KOPT-K1 (cell line): ENCODE data around the gene FBXO41.
A peak's percentile ranks its signal among the peaks of the same experiment; 100 is the strongest.
"Not testable (repeated sequence)": the region's sequence is repeated elsewhere in the genome, so short reads cannot be mapped to it uniquely, and the experiment has no call there.

ENCODE experiments used
- H3K27ac ChIP-seq: fragments of 200-600 bp; sonication (generic); 2 replicates; pipeline ENCODE4 v1.5.1; 2016; ENCODE audit warnings: antibody characterized with exemption, mild to moderate bottlenecking, low read depth, low read length; ENCODE audit not compliant: poor library complexity, severe bottlenecking
- H3K36me3 ChIP-seq: fragments of 200-600 bp; sonication (generic); 2 replicates; pipeline ENCODE4 v1.5.1; 2017; ENCODE audit warnings: antibody characterized with exemption, mild to moderate bottlenecking, low read length, moderate library complexity; ENCODE audit not compliant: insufficient read depth
- H3K9me3 ChIP-seq: fragments of 200-600 bp; sonication (generic); 2 replicates; pipeline ENCODE4 v1.5.1; 2017; ENCODE audit warnings: antibody characterized with exemption, low read length, mild to moderate bottlenecking; ENCODE audit not compliant: insufficient read depth, poor library complexity, severe bottlenecking

The FBXO41 gene

GRCh38 chr2:73269686-73270465 is 14.4 kb downstream of the FBXO41 start:
- peak overlapping the region; percentile 60 for H3K27ac ChIP-seq
- H3K9me3 ChIP-seq, result no peaks in the 10 kb centered on the region
- H3K36me3 ChIP-seq, result peaks cover 47% of the 10 kb centered on the region

DNA sequence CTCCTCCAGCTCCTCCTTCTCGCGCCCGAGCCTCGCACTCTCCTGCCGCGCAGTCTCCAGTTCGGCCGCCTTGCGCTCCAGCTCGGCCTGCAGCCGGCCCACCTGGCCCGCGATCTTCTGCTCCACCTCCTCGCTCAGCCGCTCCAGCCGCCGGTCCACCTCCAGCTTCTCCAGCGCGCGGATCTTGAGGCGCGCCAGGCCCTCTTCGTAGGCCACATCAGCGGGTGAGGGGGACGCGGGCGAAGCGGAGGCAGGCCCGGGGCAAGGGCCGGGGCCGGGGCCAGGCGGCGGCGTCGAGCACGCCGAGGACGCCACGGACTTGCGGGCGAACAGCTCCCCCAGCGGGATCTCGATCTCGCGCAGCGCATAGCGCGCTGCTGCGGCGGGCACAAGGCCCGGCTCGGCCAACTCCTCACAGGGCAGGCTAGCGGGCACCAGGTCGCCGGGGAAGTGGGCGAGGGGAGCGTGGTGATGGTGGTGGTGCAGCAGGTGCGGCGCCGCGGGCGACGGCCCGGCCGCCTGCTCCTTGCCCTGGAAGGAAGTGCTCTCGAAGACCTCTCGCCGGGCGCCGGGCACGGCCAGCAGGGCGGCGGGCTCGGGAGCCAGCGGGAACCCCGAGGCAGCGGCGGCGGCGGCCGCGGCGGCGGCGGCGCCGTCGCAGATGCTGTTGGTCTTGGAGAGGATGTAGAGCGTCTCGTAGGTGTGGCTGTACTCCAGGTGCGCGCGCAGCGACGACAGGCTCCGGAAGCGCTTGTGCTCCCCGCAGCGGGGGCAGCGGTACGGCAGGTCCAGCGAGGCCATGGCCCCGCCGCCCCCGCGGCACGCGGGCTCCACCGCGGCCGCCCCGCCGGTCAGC is 15.2 kb downstream of the FBXO41 start:
- H3K9me3 ChIP-seq, result no peaks in the 10 kb centered on the region
- H3K27ac ChIP-seq, result peak overlapping the region; percentile 60
- peaks cover 54% of the 10 kb centered on the region for H3K36me3 ChIP-seq

- peaks cover 56% of the 10 kb centered on the region for H3K36me3 ChIP-seq
- no peaks in the 10 kb centered on the region for H3K9me3 ChIP-seq
- H3K27ac ChIP-seq, result no peak overlapping the region
These were observed 15.9 kb downstream of the FBXO41 start for GRCh38 chr2:73268366-73268829.

DNA sequence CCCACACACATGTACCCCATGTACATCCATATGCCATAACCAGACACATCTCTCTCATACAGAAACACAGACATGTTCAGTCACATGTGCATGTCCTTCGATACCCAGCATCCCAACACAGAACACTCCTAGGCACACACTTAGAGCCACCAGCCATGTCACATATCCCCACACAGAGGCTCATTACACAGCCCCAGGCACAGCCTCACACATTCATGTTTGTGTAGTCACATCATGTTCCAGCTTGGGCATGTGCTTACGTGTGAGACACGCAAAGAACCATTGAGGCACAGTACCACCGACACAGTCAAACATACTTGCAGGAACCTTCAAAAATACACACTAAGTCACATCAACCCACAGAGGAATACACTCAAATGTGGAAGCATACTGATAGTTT is 17.3 kb downstream of the FBXO41 start:
- Histone ChIP-seq H3K36me3 (peaks cover 68% of the 10 kb centered on the region), H3K9me3 (no peaks in the 10 kb centered on the region), H3K27ac (no peak overlapping the region)

DNA sequence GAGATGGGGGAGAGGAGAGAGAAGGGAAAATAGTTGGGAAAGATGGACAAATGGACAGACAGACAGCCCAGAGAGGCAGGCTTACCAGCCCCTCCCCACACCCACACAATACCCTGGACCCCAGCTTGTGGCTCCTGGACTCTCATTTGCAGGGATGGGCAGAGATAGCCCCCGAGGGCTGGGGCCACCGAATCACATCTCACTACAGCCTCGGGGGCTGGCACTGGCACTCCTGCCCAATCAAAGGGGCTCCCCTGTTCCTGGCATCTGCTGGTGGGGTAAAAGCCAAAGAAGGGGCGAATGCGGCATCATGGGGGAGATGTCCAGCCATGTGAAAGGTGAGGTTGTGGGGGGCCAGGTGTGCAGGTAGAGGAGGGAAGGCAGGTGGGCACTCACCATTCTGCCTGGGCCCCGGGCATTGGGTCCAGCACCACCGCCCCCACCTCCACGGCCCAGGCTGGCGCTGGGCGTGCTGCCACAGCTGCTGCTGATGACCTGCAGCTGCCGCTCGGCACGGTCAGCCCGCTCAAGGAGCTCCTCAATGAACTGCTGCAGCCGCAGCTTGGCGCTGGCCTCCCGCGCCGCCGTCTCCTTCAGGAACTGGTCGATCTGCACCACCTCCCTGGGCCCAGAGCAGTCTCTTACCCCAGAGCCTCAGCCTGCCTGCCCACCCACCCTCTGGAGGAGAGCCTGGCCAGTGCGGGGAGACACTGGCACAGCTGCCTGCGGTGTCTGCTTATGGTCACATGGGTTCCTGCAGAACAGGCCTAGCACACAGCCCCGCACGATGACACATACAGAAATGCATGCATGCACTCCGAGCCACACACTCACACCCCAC is 18.0 kb downstream of the FBXO41 start:
- H3K36me3 ChIP-seq, result peaks cover 73% of the 10 kb centered on the region
- H3K27ac ChIP-seq, result no peak overlapping the region
- H3K9me3 ChIP-seq, result no peaks in the 10 kb centered on the region

- Histone ChIP-seq H3K9me3 (no peaks in the 10 kb centered on the region), H3K27ac (no peak overlapping the region), H3K36me3 (peaks cover 80% of the 10 kb centered on the region)
These were observed 18.8 kb downstream of the FBXO41 start for GRCh38 chr2:73265298-73266060.

DNA sequence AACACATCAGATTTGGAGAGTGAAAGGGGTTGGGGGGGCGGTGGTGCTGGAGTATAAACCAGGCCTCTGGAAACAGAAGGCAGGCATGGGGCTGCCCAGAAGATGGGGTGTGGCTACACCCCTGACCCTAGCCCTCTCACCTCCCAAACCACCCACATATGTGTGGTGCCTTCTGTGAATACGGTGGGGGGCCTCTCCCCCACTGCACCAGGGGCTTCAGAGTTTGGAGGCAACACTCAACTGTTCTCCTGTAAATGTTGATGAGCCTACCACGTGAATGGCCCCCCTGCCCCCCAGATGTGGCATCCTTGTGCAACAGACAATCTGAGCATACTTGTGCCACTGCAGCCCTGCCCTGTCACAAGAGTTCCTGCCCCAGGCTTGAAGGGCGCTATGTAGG is 19.5 kb downstream of the FBXO41 start:
- Histone ChIP-seq H3K36me3 (peaks cover 87% of the 10 kb centered on the region), H3K9me3 (no peaks in the 10 kb centered on the region), H3K27ac (no peak overlapping the region)

GRCh38 chr2:73264332-73264606 is 20.0 kb downstream of the FBXO41 start:
- H3K27ac ChIP-seq, result no peak overlapping the region
- no peaks in the 10 kb centered on the region for H3K9me3 ChIP-seq
- peaks cover 92% of the 10 kb centered on the region for H3K36me3 ChIP-seq

DNA sequence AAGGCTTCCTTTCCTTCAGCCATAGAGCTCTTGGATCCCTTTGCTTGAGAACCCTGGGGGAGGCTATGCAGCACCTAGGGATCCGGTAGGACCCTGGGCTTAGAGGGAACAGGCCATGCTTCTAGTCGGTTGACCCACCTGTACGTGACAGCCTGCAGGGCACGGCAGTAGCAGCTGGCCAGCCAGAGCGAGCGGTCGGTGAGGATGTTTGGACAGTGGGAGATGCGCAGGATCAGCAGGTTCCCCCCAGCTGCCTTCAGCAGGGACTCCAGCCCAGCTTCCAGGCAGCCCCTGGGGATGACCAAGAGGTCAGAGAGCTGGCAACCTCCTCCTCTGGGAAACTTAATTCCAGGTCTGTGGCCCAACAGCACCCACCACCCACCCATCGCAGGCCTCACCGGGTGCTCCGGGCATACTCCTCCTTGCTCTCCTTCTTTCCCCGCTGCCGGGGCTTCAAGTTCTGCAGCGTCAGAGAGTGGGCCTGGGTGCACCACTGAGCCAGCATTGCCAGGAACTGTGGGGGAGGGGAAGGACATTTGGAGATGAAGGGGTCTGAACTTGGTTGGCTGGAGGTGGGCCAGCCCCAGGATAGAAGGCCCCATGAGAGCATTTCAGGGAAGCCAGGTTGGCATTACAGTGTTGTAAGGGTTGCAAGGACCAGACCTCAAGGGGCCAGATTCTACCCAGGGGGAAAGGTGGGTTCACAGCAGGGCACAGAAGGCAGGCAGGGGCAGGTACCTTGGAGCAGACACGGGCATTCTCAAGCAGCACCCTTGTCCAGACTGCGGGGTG is 20.5 kb downstream of the FBXO41 start:
- Histone ChIP-seq H3K27ac (no peak overlapping the region), H3K9me3 (no peaks in the 10 kb centered on the region), H3K36me3 (peaks cover 95% of the 10 kb centered on the region)

DNA sequence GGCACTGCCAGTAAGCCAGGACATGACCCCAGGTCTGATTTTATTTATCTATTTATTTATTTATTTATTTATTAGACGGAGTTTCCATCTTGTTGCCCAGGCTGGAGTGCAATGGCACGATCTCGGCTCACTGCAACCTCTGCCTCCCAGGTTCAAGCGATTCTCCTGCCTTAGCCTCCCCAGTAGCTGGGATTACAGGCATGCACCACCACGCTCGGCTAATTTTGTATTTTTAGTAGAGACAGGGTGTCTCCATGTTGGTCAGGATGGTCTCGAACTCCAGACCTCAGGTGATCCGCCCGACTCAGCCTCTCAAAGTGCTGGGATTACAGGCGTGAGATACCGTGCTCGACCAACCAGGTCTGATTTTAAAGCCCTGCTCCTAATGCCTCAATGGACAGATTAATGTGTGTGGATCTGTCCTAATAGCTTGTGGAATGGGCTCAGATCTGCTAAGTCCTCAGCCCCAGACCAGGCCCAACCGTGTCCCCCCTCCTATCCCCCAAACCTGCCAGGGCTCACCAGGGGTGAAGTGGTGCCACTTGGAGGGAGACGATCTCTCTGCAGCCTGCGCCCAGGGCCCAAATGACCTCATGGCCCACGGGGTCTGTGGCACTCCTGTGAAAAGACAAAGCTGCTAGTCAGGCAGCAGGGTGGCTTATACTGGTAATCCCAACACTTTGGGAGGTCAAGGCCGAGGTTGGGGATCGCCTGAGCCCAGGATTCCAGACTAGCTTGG is 21.4 kb downstream of the FBXO41 start:
- not testable (repeated sequence) for H3K9me3 ChIP-seq, H3K27ac ChIP-seq
- H3K36me3 ChIP-seq, result peaks cover 95% of the 10 kb centered on the region

- H3K9me3 ChIP-seq, result no peaks in the 10 kb centered on the region
- peaks cover 90% of the 10 kb centered on the region for H3K36me3 ChIP-seq
- no peak overlapping the region for H3K27ac ChIP-seq
These were observed 22.1 kb downstream of the FBXO41 start for GRCh38 chr2:73262108-73262651.

DNA sequence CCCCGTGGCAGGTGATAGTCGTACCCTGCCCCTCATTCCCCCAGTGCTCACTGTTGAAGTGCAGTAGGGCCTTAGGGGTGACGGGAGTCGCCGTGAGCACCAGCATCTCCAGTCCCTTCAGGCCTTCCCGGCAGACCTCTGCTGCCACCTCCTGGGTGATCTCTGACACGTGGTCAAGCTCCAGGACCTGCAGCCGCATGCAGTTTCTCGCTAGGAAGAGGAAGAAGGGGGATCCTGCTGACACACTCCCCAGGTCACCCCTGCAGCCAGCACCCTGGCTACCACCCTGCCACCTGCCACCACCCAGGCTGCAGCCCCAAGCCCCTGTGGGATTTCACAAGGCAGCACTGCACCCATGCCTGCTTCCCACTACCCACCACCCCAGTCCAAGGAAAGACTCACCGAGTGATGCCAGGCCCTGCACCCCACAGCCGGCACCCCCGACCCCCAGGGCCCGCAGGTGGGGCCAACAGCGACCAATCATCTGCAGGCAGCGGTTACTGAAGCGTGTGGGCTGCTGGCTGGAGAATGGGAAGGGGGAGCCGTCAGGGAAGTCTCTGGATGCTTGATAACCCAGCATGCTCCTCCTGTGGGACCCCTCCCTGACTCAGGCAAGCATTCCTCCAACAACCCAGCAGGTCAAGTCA is 23.8 kb downstream of the FBXO41 start:
- peaks cover 89% of the 10 kb centered on the region for H3K36me3 ChIP-seq
- no peak overlapping the region for H3K27ac ChIP-seq
- no peaks in the 10 kb centered on the region for H3K9me3 ChIP-seq
